Thoracic aorta (tissue), 2 donors: ENCODE data around the gene ATP13A2. TPM values are rescaled to one million over a fixed set of nuclear protein-coding genes. Genes with fewer than 3 reads are reported as not detected.

ENCODE experiments used
- ATAC-seq: fragments of 150-250 bp; one replicate; pipeline ENCODE4 v1.8.0; 2017; ENCODE audit warnings: low read depth; ENCODE audit not compliant: insufficient number of reproducible peaks, low FRiP score
- DNase-seq: peaks from one replicate; pipeline ENCODE4 v3.0.0-alpha.2; 2020; ENCODE audit warnings: low spot score
- H3K27ac ChIP-seq, 2 donors: fragments of 200-600 bp; sonication (generic); 1 replicate in 1 of 2; 2 replicates in 1 of 2; pipeline ENCODE4 v1.5.1; 2016; ENCODE audit warnings: mild to moderate bottlenecking in 2 of 2, moderate library complexity in 2 of 2
- H3K27me3 ChIP-seq: fragments of 200-600 bp; sonication (generic); replicated peaks from 2 replicates; pipeline ENCODE4 v1.6.0; 2016; ENCODE audit warnings: mild to moderate bottlenecking; ENCODE audit not compliant: insufficient read depth
- H3K36me3 ChIP-seq: fragments of 200-600 bp; sonication (generic); one replicate; pipeline ENCODE4 v1.5.1; 2016
- H3K4me1 ChIP-seq, 2 donors: fragments of 200-600 bp; sonication (generic); 1 replicate in 1 of 2; 2 replicates in 1 of 2; pipeline versions ENCODE4 v1.5.1 to v1.6.0; 2016; ENCODE audit warnings: low read depth in 2 of 2, mild to moderate bottlenecking in 1 of 2; ENCODE audit not compliant: control insufficient read depth in 1 of 2
- H3K4me3 ChIP-seq: fragments of 200-600 bp; sonication (generic); 2 replicates; pipeline ENCODE4 v1.5.1; 2016; ENCODE audit warnings: mild to moderate bottlenecking
- H3K9me3 ChIP-seq: fragments of 200-600 bp; sonication (generic); 2 replicates; pipeline ENCODE4 v1.5.1; 2016
- CTCF ChIP-seq: fragments of 200-600 bp; sonication (generic); IDR thresholded peaks from one replicate; pipeline ENCODE4 v1.5.1; 2019; ENCODE audit warnings: antibody characterized with exemption
- total RNA-seq, 2 donors: library from RNA; depleted of rRNA; stranded (reverse); fragments of >200 nt; gene quantifications; one replicate each; pipeline versions ENCODE4 v1.1.0 to v1.2.3, GENCODE V29; 2016

ATP13A2 gene
- total RNA-seq, 2 donors from 2014 or later: 45.1 to 59.0 TPM

GRCh38 chr1:17011092-17011438, 663 bp downstream of the ATP13A2 start:
- Histone ChIP-seq H3K36me3 (no peaks in the 10 kb centered on the region), H3K4me3 (peak overlapping the region; percentile 95), H3K9me3 (no peaks in the 10 kb centered on the region), H3K27me3 (no peaks in the 10 kb centered on the region), H3K27ac (no peak overlapping the region), H3K4me1 (peaks cover 12 to 30% of the 10 kb centered on the region in 2 donors)
- no peak for ATAC-seq
- no peak for DNase-seq
- no peak for TF ChIP-seq CTCF

GRCh38 chr1:17009706-17010105, 2.0 kb downstream of the ATP13A2 start:
- H3K27me3 ChIP-seq: no peaks in the 10 kb centered on the region
- H3K27ac ChIP-seq: no peak overlapping the region
- H3K4me1 ChIP-seq: peaks cover 12 to 30% of the 10 kb centered on the region in 2 donors
- H3K4me3 ChIP-seq: no peak overlapping the region
- no peaks in the 10 kb centered on the region for H3K9me3 ChIP-seq
- ATAC-seq (no peak), DNase-seq (no peak)
- H3K36me3 ChIP-seq: peaks cover 11% of the 10 kb centered on the region
- no peak for TF ChIP-seq CTCF

- Histone ChIP-seq H3K27me3 (no peaks in the 10 kb centered on the region), H3K27ac (no peak overlapping the region)
- no peak for TF ChIP-seq CTCF
Observed at GRCh38 chr1:17008208-17008855, 3.4 kb downstream of the ATP13A2 start.

GRCh38 chr1:17007121-17007520, 4.6 kb downstream of the ATP13A2 start:
- peaks cover 12 to 23% of the 10 kb centered on the region in 2 donors for H3K4me1 ChIP-seq
- peaks cover 35% of the 10 kb centered on the region for H3K36me3 ChIP-seq
- H3K27ac ChIP-seq: no peak overlapping the region
- H3K4me3 ChIP-seq: no peak overlapping the region
- no peaks in the 10 kb centered on the region for H3K27me3 ChIP-seq
- DNase-seq (no peak), ATAC-seq (no peak)
- no peak for TF ChIP-seq CTCF
- H3K9me3 ChIP-seq: no peaks in the 10 kb centered on the region

More at GRCh38 chr1:17008208-17008855, 3.4 kb downstream of the ATP13A2 start:
- peaks cover 12 to 30% of the 10 kb centered on the region in 2 donors for H3K4me1 ChIP-seq
- DNase-seq: no peak
- H3K4me3 ChIP-seq: no peak overlapping the region
- H3K36me3 ChIP-seq: peaks cover 23% of the 10 kb centered on the region
- no peak for ATAC-seq
- H3K9me3 ChIP-seq: no peaks in the 10 kb centered on the region

- Histone ChIP-seq H3K27ac (no peak overlapping the region), H3K27me3 (no peaks in the 10 kb centered on the region), H3K4me3 (no peak overlapping the region), H3K36me3 (peaks cover 47% of the 10 kb centered on the region), H3K9me3 (no peaks in the 10 kb centered on the region), H3K4me1 (peaks cover 3 to 10% of the 10 kb centered on the region in 2 donors)
- DNase-seq: no peak
- ATAC-seq: no peak
- no peak for TF ChIP-seq CTCF
Observed at GRCh38 chr1:17005365-17005740, 6.4 kb downstream of the ATP13A2 start.
